ENCODE results near the gene UBE2H. TPM values are rescaled to one million over a fixed set of nuclear protein-coding genes. Genes with fewer than 3 reads are reported as not detected.
A peak's percentile ranks its signal among the peaks of the same experiment; 100 is the strongest.
"Not testable (repeated sequence)": the region's sequence is repeated elsewhere in the genome, so short reads cannot be mapped to it uniquely, and the experiment has no call there.

Gene UBE2H
- total RNA-seq, 1 donor from 2014 or later: 121 TPM

GRCh38 chr7:129855935-129856717 lies 96.6 kb downstream of the UBE2H start:
- DNase-seq: no peak
- no peak for ATAC-seq

GRCh38 chr7:129855234-129855673 lies 97.5 kb downstream of the UBE2H start:
- intact Hi-C loops (cut with micrococcal nuclease): no loop called here
- ATAC-seq (no peak), DNase-seq (no peak)

More at GRCh38 chr7:129855935-129856717, 96.6 kb downstream of the UBE2H start:
- intact Hi-C loops (cut with micrococcal nuclease): no loop called here

GRCh38 chr7:129854401-129854800 lies 98.4 kb downstream of the UBE2H start:
- intact Hi-C loops (cut with micrococcal nuclease): no loop called here
- DNase-seq (no peak), ATAC-seq (no peak)

GRCh38 chr7:129853661-129854268 lies 99.0 kb downstream of the UBE2H start:
- intact Hi-C loops (cut with micrococcal nuclease): no loop called here
- ATAC-seq (peak; percentile 21), DNase-seq (no peak)

GRCh38 chr7:129851809-129852208 lies 101.0 kb downstream of the UBE2H start:
- DNase-seq: no peak
- intact Hi-C loops (cut with micrococcal nuclease): no loop called here
- no peak for ATAC-seq

GRCh38 chr7:129851174-129851573 lies 101.6 kb downstream of the UBE2H start:
- ATAC-seq: no peak
- no peak for DNase-seq
- intact Hi-C loops (cut with micrococcal nuclease): no loop called here

- intact Hi-C loops (cut with micrococcal nuclease): no loop called here
- no peak for DNase-seq
- ATAC-seq: no peak
Measured at GRCh38 chr7:129848436-129848835, 104.3 kb downstream of the UBE2H start.

DNA sequence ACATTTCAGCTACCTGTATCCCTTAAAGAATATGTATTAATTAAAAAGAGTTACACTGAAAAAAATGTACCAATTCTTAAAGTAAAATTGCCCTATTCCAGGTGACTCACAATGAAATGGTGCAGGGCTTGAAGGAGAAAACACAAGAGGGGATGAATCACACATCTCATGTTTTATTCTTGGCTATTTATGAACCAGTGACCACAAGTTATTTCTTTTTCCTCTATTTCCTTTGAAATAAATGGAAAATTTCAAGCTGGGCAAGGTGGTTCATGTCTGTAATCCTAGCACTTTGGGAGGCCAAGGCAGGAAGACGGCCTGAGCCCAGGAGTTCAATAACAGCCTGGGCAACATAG lies 106.8 kb downstream of the UBE2H start:
- intact Hi-C loops (cut with micrococcal nuclease): no loop called here
- DNase-seq (no peak), ATAC-seq (no peak)

DNA sequence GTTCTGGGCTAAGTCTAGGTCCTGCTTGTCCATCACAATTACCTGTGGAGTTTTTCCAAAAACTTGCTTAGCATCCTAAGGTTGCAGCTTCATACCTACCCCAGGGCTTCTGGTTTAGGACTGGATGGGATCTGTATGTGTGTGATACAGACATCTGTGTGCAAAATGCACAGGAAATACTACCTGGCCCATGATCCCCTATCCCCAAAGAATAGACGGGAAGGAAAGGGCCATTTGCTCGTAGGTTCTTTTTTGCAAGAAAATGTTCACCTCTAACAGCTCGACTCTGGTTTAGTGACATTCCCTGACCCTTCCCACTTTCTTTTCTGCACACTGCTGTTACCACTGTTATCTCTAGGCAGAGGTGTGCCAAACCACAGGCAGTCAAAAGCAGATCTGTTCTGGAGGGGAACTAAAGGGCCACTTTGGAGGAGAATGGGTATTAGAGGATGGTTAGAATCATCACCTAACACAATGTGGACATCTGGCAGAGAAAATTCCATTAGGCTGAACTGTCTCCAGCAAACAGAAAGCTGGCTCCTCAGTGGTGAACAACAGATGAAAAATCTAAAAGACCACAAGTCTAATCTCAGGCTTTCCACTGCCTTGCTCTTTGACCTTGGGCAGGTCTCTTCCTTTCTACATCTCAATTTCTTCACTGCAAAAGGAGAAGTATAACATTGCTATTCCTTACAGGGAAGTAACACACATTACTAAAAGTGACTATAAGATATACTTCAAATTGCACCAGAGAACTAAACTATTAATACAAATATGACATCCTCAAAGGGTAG lies 107.4 kb downstream of the UBE2H start:
- DNase-seq: no peak
- ATAC-seq: peak; percentile 45
- intact Hi-C loops (cut with micrococcal nuclease): no loop called here

DNA sequence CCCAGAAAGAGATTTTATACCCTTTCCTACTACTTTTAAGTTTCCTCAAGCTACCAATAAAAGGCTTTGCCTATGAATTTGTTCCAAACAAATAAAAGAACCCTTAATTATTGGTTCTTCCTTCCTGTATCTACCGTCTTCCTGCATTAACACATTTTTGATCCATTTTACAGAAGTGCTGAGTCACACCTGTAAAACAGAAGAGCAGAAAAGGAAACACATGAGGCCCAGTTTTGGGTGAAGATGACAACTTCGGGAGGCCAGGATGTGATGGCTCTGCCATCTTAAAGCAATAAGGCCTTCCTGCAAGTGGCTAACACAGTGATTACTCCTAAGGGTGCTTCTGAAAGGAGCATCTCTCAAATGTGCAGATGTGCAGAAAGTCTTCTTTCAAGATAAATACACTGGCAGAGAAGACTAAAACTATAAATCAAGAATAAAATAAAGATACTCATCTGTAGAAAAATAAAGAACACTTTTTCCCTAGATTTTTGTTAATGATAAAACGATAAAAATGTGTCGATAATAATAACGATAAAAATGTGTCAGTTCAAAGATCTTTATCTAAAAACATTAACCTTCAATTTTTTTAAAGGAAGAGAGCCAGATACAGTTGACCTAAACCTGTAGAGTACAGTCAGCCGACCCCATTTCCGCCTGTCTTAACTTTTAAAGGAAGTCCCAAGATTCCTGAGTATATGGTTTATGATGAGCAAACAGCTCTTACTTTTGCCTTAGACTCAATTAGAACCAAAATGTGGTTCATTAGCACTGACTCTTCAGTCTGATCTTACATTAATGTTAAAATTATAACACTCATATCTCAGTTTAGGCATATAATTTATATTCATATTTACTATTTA lies 108.6 kb downstream of the UBE2H start:
- intact Hi-C loops (cut with micrococcal nuclease): no loop called here
- no peak for ATAC-seq
- no peak for DNase-seq

GRCh38 chr7:129843365-129843898 lies 109.3 kb downstream of the UBE2H start:
- ATAC-seq (no peak), DNase-seq (no peak)
- intact Hi-C loops (cut with micrococcal nuclease): no loop called here

- ATAC-seq: no peak
- DNase-seq: no peak
- intact Hi-C loops (cut with micrococcal nuclease): no loop called here
Measured at GRCh38 chr7:129841465-129841864, 111.3 kb downstream of the UBE2H start.

- DNase-seq (no peak), ATAC-seq (peak; percentile 71)
- intact Hi-C loops (cut with micrococcal nuclease): no loop called here
Measured at GRCh38 chr7:129840757-129841156, 112.0 kb downstream of the UBE2H start.

DNA sequence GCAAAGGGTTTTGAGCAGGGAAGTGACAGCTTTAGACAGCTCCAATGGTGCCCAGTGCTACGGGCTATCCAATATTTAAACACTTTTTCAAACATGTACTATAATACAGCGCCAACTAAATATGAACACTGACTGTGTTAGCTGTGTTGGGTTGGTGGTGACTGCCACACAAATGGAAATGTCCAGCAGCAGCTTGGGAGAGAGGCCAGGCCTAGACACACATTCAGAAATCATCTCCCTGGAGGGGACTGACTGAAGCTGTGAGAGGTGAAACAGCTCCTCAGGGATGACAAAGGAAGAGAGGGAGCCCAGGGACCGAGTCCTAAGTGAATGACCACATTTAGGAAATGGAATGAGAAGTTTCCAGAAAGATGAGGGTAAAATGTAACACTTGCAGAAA lies 115.8 kb downstream of the UBE2H start:
- ATAC-seq: peak; percentile 18
- intact Hi-C loops (cut with micrococcal nuclease): no loop called here
- no peak for DNase-seq

DNA sequence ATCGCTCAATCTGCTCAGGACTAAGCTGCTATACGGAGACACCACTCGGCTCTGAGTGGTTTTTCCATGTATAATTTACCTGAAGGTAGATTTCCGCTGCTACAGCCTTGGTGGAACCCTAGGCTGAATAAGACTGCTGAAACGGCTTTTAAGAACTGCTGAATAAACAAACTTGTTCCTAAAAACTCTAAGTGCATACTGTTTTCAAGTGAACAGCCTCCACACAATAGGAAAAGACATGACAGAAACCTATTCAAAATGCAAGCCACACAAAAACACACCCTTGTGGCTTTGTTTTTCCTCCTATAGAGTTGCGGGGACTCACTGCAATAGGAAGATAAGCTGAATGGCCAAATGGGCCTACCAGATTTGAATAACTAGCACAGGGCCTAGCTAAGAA lies 117.2 kb downstream of the UBE2H start:
- intact Hi-C loops (cut with micrococcal nuclease): no loop called here
- DNase-seq (no peak), ATAC-seq (no peak)

DNA sequence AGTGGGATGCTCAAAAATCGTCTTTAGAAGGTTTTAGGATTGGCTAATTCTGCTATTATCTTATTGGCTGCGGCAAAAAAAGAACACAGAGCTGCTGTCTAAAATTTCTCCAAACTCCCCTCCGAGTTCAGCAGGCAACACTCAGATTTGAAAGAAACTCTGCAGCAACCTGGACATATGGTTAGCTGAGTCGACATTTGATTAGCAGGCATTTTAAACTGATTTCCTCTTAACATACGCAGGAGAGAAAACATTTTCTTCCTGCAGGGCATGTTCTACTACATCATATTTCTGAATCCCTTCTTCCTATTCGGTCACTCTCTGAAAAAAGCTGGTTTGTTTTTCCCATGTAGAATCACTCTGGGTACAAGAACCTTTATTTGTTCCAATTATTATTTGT lies 119.4 kb downstream of the UBE2H start:
- DNase-seq, ATAC-seq: not testable (repeated sequence)
- intact Hi-C loops (cut with micrococcal nuclease): loop anchor here (5.0 kb wide), 1 partner anchor 179 kb away; no protein-coding TSS in a partner anchor

- intact Hi-C loops (cut with micrococcal nuclease): loop anchor here (5.0 kb wide), 1 partner anchor 180 kb away; no protein-coding TSS in a partner anchor
- ATAC-seq (no peak), DNase-seq (no peak)
Measured at GRCh38 chr7:129832701-129833227, 120.0 kb downstream of the UBE2H start.

DNA sequence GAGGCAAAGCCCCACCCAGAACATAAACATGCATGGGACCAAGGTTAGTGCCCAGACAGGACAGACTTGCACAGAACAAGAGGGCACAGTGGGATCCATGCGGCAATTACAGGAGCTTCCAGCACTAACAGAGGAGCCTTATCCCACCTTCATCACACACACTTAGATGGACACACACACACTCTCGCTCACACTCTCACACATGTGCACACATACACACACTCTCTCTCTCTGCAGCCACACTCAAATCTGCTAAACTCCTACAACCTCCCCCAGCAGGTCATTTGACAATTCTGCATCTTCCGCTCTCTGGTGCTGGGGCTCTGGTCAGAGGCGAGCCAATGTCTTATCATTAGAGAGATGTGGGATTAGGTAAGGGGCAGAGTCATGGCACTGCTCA lies 120.5 kb downstream of the UBE2H start:
- no peak for DNase-seq
- intact Hi-C loops (cut with micrococcal nuclease): loop anchor here (5.0 kb wide), 1 partner anchor 180 kb away; no protein-coding TSS in a partner anchor

More for the DNA sequence above, 120.5 kb downstream of the UBE2H start:
- peak; percentile 1 for ATAC-seq
